Putamen (tissue), 1 donor: ENCODE results near the gene PKP4.

Experiments used
- DNase-seq: peaks from one replicate; pipeline ENCODE4 v3.0.0-alpha.2; 2016; ENCODE audit warnings: low spot score

PKP4 gene

DNA sequence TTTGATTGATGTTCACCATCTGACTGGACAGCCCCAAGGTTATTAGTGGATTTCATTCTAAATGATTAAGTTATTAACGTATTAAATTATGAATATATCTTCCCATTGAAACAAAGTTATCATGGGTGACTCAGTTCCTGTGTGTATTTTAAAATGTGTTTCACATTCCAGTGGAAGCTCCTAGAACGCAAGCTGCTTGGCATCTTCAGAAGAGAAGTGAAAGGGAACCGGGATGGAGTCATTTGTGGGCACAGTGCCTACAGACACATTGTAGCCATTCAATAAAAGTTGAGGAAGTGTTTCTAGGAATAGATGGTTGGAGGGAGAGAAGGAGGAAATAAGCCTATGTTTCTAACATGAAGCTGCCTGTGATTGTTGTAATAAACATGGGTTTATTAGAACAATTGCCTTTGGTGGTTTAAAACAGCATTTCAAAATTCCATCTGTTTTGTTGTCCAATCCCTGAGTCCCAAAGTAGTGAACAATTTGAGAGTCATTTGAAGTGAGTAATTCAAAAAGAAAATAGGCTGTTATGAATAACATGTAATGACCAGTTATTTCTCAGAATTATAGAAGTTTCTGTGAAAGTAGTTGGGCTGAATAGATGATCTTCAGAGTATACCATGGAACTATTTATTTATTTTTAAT is 143.5 kb downstream of the PKP4 start:
- no peak for DNase-seq

DNA sequence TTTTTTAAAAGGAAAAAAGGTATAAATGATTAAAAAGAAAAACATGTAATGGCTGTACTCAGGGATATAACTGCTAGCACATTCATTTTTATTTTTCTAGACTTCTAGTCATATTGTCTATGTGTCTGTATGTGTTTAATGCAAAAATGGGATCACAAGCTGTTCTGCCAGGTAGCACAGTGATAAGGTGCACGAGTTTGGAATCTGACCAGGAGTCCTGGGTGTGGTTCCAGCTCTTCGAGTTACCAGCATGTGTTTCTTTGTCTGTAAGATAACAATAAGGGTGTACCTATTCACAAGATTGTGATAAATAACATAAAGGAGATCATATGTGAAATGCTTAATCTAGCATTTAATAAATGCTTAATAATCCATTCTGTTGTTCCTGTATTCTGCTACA is 145.3 kb downstream of the PKP4 start:
- DNase-seq: no peak

DNA sequence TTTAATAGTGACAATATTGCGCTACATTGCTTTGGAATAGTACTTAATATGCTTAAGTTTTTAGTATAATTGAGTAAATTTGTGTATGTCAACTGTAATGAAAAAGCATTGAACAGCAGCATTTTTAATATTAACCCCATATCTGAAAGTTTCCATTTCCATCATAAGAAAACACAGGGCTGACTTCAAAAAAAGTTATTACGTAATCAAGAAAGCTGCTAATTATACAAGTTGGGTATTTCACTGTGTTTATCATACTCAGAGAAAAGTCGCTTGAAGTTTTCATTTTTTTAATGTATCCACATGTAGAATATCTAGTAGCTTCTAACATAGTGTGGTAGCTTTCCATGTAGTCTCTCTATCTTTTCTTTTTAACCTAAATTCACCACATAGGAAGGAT is 146.5 kb downstream of the PKP4 start:
- DNase-seq: no peak

DNA sequence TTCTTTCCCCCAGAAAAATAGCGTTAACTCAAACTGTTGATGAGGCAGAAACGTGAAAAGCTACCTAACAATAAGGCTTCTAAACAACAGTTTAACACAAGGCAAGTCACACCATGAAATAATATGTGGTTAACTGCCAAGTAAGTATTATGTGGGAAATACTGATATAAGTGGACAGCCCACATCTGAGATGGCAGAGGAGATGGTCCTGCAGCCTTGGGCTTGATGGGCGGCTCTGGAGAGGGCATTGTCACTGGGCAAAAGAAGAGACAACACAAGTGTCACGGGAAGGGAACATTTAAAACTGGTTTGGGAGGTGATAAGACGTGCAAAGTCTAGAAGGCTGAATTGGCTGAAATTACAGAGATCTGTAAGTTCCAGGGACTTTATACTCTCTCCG is 147.2 kb downstream of the PKP4 start:
- DNase-seq: no peak

DNA sequence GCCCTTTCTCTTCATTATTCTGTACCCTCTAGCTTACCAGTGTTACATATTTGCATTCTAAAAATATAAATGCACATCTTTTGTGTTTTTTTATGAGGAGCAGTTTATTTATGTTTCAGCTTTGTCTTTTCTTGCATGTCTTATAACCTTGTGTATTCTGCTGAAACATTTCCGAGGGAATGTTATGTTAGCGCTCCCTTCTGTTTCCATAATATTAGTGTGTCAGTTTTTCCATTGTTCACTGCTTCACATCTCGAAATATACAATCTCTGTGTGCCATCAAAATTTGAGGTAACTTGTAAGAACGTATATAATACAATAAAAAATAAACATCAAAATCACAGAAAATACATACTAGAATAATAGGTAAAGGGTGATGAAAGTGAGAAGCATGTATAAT is 153.3 kb downstream of the PKP4 start:
- no peak for DNase-seq

DNA sequence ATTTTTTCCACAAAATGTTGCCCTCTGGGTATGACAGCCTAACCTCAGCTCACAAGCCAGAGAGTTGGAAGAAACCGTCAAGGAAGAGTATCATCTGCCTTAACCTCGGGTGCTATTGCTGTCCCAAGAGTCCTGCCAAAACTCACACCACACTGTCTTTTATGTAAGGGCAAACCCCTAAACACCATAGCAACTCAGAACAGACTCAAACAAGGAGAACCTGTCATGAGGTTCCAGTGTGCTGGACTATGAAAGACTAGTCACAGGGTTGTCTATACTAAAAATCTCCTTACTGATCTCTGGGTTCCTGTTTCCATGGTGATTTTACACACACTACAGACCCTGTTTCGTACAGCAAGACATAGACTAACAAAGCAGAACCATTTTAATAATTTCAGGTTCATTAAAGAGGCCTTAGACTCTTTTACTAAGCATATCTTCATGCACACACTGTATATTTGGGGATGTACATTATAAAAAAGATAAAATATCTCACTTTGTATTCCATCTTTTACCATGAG is 159.8 kb downstream of the PKP4 start:
- no peak for DNase-seq

DNA sequence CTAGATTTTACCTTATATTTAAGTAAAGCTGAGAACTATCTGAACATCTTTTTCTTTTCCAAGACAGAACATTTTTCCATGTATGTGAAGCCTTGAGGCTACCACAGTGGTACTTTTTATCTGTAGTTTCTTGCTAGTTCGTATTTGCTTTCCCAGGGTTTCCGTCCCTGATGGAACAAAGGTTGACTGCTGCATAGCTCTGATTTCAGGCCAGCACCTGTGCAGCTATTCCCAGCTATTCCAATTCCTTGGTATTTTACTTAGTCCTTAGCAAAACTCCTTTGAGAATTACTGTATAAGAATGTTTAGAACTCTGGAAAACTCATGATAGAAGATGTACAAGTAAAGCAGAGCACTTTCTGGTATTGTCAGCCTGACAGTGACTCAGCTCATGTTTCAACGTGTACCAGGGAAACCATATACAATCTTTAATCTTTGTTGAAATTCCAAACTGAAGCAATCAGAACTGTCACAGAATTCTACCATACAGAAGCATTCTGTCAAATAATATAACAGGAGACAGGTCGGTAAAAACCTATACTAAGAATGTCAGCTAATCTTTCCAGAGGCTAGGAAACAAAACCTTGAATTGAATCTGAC is 162.2 kb downstream of the PKP4 start:
- no peak for DNase-seq

DNA sequence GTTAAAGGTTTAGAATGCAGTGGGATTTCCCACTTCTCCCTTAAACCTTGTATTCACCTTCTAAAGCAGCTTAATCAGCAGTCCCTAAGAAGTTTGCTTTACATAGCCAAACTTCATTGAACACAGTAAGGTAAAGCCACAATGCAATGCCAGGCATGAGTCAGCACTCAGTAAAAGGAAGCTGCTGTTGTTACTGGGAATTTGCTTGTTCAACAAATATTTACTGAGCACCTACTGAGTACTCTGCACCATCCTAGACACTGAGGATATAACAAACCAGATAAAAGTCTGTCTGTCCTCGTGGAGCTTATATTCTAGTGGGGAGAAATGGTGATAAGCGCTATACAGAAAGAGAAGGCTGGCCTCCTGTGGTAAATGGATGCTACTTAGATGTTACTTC is 162.7 kb downstream of the PKP4 start:
- no peak for DNase-seq

DNA sequence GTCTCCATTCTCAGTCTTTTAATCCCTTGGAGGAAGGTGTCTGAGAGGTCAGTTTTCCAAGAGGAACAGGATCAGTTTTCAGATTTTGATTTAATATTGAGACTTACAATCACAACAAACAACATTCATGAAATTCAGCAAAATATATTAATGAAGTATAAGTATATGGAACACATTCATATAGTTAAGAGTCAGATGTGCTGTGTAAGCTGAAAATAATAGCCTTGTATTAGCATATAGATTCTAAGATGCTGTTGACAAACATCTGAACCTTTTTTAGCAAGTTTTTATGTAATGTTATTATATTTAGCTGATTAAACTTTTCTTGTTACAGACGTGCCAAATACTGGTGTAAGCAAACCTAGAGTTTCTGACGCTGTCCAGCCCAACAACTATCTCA is 163.9 kb downstream of the PKP4 start:
- no peak for DNase-seq

DNA sequence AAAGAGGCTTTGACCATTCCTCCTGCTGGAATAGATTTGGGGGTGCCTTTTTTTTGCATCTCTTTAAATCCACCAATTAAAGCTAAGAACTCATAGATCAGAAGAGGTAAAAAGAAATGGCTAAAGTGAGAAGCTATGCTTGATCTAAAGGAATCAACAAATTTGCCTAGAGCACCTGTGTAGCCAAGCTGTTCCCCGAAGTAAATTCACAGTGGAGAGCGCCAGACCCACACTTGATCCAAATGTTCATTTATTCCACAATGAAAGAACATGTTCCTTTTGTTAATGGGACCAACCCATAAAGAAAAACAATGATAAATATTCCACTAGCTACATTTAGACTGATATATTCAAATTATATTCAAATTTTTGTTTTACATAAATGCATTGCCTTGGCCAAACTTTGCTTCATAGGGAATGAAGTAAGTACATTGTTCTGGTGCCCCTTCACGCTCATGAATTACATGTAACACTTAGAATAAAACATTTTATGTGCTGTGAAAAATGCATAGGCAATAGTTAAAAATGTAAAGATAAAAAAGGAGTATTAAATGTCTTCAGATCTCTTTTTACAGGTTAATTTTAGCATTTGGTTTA is 167.4 kb downstream of the PKP4 start:
- no peak for DNase-seq

DNA sequence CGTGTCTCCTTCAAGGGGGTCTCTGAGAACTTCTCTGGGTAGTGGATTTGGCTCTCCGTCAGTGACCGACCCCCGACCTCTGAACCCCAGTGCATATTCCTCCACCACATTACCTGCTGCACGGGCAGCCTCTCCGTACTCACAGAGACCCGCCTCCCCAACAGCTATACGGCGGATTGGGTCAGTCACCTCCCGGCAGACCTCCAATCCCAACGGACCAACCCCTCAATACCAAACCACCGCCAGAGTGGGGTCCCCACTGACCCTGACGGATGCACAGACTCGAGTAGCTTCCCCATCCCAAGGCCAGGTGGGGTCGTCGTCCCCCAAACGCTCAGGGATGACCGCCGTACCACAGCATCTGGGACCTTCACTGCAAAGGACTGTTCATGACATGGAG is 168.2 kb downstream of the PKP4 start:
- DNase-seq: no peak

DNA sequence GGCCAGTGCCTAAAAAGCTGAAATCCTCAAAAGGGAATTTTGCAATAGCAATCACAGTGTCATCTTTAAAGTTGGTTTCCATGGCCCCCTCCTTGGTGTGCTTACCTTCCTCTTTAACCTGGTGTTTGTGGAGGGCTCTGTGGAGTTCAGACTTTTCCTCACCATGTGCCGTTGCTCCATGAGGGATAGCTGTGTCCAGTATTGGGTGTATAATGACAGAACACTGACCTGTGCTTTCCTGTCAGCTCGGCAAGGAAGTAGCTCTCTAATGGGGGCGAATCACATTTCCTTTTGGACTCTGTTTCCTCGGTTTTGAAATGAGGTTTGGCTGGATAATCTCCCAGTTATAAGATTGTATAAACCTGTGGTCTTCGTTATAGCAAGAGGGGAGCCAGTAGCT is 172.4 kb downstream of the PKP4 start:
- no peak for DNase-seq

DNA sequence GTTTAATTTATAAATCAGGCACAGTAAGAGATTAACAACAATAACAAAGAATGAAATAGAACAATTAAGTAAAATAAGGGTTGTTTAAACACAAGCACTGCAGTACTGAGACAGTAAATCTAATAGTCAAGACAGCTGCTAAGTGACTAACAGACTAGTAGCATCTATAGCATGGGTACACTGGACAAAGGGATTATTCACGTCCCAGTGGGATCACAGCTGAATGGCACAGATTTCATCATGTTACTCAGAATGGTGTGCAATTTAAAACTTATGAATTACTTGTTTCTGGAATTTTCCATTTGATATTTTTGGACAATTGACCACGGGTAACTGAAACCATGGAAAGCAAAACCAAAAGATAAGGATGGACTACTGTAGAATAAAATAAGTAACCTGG is 176.5 kb downstream of the PKP4 start:
- no peak for DNase-seq

DNA sequence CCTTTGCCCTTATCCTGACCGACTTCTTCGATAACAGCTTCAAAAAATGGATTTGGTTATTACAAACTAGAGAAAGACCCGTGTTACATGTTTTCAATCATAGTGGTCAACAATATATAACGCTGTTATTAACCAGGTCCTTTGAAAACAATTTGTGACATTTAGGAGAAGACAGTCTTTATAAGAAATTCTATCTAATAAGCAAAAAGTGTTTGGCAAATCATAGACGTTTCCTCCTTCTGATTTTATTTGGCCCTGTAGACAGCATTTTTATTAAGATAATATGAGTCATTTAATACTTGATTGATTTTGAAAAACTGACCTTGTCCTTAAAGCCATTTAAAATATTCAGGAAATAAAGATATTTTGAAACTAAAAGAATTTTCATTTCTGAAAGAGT is 177.9 kb downstream of the PKP4 start:
- no peak for DNase-seq

DNA sequence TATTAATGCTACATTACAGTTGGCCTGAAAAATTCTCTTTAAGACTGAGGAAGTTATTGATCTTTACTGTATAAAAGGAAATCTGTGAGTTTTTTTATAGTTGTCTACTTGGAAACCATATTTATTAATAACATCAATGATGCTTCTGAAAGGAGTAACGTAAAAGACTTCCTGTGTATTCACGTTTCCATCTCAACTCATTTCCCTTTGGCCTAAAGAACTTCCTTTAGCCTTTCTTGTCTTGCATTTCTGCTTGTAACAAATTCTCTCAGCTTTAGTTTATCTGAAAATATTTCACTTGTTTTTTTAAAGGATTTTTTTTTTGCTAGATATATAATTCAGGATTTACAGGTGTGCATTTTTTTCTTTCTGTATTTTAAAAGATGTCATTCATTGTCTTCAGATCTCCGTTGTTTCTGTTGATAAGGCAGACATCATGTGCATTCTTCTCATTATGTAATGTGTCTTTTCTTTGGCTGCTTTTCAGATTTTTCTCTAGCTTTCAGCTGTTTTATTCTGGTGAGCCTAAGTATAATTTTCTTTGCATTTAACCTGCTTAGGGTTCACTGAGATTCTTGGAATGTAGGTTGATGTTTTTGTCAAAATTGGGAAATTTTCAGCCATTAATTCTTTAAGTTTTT is 179.3 kb downstream of the PKP4 start:
- DNase-seq: no peak

DNA sequence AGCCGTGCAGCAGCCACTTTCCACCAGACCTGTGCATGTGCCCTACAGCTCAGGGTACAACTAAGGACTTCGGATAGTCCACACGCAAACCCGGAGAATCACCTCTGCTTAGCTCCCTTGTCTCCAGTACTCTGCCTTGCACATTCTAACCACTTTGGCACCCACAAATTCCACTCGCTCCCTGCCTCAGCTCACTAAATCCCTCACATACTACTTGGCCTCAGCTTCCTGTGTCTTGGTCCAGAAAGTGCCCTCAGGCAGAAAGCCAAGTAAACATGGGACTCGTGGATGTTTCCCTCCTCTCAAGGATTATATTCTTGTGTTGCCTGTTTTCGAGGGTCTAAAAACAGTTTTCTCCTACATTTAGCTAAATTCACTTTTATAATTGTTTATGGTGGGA is 180.6 kb downstream of the PKP4 start:
- DNase-seq: no peak

DNA sequence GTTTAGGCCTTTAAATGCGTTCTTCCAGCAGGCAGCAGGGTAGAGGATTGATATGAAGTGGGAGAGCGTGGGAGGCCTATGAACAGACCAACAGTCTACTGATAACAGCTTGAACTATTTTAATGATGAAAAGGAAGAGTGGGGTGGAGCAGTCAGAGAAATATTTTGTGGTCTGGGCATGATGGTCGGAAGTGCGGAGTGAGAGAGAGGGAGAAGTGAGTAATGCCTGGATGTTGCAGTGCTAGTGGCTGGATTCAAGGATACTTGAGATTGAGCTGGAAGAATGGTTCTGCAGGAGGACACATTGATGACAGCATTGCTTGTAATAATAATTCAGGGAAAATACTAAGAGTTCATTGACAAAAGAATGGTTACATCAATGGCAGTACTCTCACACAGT is 187.4 kb downstream of the PKP4 start:
- no peak for DNase-seq

DNA sequence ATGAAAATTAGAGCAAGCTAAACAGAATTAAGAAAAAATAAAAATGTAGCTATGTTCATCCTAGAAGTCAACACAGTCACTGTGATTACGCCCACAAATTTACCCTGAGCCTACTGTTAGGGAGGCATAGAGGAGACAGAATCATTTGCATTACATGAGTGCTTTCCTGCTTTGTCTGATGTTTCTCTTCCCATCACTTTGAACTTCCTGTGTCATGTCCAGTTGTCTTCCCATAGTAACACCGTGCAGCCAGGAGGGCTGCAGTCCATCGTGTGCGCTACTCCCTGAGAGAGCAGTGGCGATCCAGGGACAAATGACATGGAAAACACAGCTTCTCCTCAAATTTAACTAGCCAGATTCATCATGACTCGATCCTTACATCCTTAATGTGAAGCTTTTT is 188.5 kb downstream of the PKP4 start:
- DNase-seq: no peak

DNA sequence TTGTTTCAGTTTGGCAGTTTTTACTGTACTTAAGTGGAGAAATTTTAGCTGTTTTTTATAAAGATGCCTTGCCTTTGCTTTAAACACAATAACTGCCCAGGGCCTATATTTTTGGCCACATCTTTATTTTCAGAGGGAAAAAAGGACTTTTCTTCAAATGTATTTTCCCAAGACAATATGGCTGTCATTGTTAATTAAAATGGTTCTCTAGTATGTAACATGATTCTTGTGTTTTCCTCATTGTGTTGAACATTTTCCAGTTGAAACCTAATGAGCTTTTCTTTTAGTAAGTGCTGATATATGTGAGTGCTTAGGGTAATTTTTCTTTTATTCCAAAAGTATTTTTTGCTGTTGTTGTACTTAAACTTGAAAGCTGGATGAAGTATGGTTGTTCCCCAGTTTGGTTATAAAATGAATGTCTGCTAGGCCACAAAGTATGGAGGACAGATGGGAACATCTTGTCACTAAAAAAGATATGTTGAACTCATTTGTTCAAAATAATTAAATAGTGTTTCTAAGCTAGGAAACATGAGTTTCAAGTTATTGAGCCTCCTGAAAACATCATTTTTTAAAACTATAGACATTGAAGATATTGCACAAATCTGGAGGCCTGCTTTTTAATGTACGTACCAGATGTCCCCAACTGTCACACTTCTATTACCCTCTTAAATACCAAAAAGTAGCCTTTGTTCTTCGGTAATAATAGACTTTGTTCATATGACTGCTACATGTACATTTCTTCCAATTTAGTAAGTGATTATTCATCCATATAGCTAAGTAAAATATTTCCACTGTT is 190.9 kb downstream of the PKP4 start:
- no peak for DNase-seq

DNA sequence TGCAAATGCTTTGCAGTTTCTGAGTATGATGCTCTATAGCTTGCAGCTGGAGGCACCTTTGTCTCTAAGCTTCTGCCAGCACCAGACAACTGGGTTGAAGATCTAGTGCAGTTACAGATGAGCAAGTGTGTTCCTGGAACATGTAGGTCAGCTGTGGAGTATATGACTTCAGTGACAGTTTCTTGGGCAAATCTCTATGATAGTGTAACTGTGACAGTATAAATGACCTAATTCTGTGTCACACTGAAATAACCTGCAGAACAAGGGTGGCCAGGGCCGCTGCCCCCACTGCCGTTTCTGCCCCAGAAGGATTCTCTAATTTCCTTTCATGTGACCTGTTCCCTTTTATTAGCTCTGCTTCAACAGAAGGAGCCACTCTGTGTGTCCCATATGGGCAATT is 193.1 kb downstream of the PKP4 start:
- DNase-seq: no peak

DNA sequence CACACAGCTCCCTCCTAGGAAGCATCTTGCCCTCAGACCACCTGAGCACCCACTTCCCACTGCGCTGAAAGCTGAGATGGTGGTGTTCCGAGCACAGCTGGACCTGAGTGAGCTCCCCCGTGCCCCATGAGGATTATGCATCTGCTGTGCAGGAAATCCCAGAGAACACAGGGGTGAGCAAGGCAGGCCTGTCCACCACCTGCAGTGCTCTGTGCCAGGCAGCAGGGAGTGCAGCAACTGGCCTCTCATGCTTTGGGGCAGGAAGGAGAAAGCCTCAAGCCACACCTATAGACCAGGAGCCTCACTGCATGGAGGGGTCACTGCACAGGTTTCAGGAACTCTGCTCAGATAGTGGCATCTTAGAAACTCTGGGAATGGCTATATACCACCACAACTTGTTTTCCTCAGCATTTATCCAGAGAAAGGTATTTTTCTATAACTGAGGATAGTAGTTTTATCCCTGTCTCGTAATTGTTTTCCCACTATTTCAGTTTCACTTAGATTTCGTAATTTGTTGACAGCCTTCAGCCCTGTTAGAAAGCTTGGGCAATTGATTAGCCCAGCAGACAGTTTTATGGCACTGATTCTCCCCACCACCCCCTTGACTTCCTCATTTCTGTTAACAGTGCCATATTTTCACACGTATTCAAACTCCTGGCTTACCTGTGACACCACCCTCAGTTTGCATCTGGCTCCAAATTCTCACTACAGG is 194.1 kb downstream of the PKP4 start:
- DNase-seq: no peak
